ENCODE data around the gene NUDT14.

NUDT14 gene

DNA sequence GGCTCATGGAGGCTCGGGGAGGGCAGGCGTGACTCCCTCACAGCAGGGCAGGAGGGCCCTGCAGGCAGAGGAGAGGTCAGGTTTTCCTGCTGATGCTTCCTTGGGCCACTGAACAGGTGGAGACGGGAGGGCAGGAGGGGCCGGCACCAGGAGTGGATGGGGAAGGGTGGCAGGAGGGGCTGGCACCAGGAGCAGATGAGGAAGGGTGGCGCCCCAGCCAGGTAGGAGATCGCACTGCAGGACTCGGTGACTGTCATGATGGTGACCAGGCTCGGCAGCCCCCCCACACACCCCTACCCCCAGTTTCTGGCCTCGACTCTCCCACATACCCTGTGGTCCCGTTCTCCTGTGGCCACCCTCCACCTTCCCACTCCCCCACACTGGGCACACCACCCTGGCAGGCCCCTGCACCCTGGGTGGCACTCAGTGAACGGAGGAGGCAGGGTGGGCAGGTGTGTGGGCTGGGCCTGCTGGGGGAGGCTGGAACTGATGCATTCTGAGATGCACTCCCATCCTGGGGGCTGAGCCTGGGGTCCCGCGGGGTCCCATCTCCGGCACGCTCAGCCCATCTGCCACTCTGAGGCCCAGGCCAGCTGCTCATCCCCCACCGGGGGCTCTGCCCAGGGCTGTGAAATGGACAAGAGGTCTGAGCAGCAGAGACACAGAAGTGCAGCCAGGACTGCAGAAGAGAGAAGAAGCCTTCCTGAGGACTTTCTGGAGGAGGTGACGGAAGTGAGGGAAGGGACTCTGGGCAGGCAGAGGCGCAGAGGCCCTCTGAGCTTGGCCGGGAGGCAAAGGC lies 2.8 kb downstream of the NUDT14 start:
- in situ Hi-C loops (cut with HindIII; ENCODE audit: low sequenced_read_pairs), result loop anchor here (25.0 kb wide), 2 partner anchors 109 to 184 kb away; no protein-coding TSS in a partner anchor

DNA sequence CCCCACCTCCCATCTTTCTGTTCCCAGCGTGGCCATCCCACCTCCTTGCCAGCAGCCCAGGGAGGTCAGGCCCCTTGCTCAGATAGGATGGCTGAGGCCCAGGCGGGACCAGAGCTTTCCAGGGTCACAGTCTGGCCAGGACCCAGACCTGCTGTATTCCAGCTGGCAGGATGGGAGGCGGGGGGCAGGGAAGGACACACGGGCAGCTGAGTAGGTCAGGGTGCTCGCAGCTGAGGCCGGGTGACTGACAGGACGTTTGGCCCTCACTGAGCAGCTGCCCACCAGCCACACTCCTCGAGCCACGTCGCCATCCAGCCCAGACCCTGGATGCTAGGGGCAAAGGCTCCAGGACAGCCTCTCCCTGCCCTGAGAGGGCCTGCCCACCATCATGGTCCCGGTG lies 4.0 kb downstream of the NUDT14 start:
- in situ Hi-C loops (cut with HindIII; ENCODE audit: low sequenced_read_pairs), result loop anchor here (25.0 kb wide), 2 partner anchors 110 to 185 kb away; no protein-coding TSS in a partner anchor

DNA sequence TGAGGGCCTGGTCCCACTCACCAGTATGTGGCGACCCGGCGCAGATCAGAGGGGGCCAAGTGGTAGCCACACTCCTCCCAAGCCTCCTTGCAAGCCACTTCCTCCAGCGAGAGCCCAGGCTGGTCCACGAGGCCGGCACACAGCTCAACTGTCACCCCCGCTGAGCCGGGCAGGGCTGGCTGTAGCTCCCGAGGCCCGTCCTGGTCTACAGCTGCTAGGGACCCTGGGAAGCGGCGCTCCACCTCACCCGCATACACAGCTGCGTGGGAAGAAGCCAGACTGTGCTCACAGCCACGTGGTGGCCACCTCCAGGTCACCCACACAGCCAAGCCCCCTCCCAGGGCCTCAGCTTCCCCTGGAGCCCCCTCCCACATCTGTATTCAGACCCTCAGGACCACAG lies 4.6 kb downstream of the NUDT14 start:
- in situ Hi-C loops (cut with HindIII; ENCODE audit: low sequenced_read_pairs), result loop anchor here (25.0 kb wide), 2 partner anchors 111 to 186 kb away; no protein-coding TSS in a partner anchor

DNA sequence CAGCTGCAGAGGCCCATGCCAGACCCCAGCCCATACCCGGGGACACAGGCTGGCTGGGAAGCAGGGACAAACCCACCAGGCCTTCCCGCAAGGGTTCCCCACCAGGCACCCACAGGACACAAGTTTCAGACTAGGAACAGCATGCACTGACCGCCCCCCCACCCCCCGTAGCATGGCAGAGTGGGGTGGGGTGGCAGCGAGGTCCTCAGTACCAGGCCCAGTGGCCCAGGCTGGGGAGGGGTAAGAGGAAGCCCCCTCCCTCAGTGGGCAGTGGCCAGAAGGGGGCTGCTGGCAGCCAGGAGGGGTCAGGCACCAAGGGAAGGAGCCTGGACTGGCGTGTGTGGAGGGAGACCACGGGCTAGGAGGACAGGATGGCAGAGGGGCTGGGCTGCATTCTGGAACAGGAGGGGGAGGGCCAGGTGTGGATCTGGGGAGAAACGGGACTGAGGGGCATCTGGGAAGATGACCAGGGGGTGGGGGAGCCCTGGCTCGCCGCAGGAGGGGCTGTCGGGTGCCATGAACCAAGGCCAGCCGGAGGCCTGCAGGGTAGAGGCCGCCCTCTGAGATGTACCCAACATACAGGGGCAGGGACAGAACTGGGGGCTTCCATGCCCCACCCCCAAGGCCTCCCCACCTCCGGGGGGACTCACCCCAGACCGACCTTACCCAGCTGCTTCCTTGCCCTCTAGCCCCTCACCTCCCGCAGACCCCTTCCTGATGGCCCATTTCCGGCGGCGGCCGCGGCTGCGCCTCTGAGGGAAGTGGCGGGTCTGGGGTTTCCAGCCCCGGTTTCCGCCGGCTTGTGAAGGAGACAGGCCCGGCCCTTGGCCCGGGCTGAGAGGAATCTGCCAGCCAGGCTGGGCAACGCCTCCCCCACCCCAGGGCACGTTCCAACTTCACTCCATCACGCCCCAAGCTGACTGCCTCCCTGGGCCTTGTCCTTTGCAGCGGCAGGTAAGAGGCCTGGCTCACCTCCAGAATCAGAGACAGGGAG lies 6.9 kb downstream of the NUDT14 start:
- in situ Hi-C loops (cut with HindIII; ENCODE audit: low sequenced_read_pairs), result no loop called here

DNA sequence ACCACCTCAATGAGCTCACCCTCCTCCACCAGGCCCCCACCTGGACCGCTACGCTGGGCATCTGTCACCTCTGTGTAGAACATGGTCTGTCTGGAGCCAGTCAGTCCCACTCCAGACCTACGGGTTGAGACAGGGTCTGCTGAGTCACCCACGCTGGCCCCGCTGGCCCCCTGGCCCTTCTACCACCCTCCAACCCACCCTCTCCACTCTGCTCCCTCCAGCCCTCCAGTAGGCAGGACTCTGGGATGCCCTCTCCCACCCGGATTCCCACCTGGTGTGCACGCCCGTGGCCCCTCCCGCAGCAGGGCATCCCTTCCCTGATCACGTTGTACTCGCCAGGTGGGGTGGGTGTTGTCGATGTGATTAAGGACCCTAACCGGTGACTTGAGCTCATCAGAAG lies 8.0 kb downstream of the NUDT14 start:
- in situ Hi-C loops (cut with HindIII; ENCODE audit: low sequenced_read_pairs), result no loop called here

DNA sequence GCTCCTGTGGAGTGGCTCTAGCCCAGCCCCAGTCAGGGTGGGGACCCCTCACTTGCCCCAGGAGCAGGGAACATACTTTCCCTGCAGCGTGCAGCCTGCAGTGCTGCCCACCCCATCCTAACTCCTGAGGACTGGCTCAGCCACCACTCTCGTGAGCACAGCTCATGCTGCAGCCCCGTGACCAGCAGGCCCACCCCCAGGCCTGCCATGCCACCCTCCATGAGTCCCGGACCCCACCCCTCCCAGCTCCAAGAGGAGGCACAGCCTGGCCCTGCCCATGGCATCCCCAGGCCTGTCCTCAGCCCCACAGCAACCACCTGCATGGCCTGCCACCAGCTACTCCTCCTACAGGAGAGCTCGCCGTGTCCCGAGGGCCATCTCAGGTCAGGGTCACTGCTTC lies 8.6 kb downstream of the NUDT14 start:
- in situ Hi-C loops (cut with HindIII; ENCODE audit: low sequenced_read_pairs), result no loop called here

- in situ Hi-C loops (cut with HindIII; ENCODE audit: low sequenced_read_pairs), result no loop called here
These were observed 10.0 kb downstream of the NUDT14 start for GRCh38 chr14:105171004-105171673.

DNA sequence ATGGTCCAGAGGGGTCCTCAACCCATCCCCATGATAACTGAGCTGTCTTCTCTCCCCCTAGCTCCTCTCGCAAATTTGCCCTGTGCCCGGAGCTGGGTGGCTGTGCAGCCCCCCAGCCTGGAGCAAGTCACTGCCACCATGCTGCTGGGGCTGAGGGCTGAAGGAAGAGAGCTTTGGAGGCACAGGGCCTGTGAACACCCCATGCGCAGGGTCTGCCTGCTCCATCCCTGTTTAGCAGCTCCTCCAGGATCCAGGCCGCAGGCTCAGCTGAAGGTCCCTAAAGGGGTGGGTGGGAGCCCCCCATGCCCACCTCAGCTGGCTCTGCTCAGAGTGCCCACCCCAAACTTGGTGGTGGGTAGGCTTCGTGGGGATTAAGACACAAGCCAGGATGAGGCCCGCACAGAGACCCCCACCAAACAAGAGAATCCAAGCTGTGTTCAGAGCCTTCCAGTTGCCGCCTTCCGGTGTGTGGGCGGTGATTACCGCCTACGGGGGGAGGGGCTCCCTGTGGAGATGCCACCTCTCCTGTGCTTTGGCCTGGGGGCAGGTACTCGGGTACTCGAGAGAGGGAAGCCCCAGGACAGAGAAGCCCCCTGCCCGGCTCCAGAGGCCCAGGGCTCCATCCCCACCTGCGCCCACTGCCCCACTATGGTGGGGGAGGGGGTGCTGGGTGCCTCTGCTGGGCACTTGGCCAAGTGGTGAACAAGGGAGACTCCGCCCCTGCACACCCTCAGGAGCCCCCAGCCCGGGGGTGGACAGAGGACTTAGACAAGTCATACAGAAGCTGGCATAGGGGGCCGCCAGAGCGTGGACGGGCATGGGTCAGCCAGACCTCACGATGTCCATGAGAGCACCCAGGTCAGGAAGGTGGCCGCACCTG lies 11.1 kb downstream of the NUDT14 start:
- in situ Hi-C loops (cut with HindIII; ENCODE audit: low sequenced_read_pairs), result no loop called here

- in situ Hi-C loops (cut with HindIII; ENCODE audit: low sequenced_read_pairs), result no loop called here
These were observed 12.1 kb downstream of the NUDT14 start for GRCh38 chr14:105168979-105169507.

DNA sequence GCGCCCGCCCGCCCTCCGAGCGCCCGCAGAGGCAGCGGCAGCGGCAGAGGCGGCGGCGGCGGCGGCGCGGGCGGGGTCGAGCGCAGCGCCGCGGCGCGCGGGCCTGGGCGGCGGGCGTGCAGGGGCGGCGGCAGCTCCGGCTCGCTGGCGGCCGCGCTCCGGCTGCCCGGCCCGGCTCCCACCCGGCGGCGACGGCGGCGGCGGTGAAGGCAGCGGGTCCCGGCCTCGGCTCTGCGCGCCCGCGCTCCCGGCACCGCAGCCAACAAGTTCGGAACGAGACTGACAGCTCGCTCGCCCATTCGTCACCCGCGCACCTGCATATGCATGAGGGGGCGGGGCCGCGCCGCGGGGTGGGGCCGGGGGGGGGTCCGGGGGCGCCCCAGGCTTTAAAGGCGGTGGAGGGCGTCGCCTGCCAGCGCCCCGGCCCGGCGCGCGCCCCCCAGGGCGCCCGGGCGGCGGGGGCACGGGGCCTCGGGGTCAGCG lies 12.6 kb downstream of the NUDT14 start, which contains the start of gene JAG2:
TSS of gene JAG2 (minus strand) at position 281 of the 483 bp plus-strand sequence. CDS start 356 bp downstream, outside the sequence.
- in situ Hi-C loops (cut with HindIII; ENCODE audit: low sequenced_read_pairs), result no loop called here

DNA sequence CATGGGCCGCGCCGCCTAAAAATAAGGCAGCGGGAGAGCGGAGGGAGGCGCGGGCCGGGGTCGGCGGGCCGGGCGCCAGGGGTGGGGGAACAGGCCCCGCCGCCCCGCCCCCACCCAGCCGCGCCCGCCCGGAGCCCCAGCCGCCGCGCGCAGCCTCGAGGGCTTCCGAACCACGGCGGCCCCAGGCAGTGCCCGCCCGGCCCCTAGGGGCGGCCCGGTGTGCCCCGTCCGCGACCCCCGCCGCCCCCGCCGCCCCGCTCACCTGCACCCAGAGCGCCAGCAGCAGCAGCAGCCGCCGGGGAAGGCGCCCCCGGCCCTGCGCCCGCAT lies 13.1 kb downstream of the NUDT14 start:
- in situ Hi-C loops (cut with HindIII; ENCODE audit: low sequenced_read_pairs), result no loop called here

DNA sequence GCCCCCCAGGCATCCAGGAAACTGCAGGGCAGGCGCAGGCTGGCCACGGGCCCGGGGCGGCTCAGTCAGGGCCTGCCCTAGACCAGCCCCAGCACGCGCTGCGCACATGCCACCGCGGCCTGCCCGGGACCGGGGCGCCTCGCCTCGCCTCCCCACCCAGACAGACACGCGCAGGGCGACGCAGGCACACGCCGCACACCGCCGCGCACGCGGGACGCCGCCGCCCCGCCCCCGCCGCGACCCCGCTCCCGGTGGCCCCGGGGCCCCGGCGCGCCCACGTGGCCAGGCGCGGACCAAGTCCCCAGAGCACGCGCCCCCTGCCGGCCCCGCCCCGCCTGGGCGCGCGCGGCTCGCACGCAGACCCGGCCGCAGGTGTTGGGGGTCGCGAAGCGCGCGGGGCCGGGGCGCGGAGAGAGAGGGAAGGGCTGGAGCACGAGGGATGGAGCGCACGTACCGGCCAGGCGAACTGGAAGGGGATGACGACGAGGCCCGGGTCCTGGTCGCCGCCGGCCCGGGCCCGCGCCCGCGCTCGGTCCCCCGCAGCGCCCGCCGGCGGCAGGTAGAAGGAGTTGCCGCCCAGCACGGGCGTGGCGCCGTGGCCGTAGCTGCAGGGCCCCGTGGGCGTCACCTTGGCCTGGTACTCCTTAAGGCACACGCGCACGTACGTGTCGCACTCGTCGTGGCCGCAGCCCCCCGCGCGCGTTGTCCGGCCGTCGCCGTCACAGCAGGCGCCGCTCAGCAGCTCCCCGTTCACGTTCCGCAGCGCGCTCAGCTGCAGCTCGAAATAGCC lies 13.6 kb downstream of the NUDT14 start:
- in situ Hi-C loops (cut with HindIII; ENCODE audit: low sequenced_read_pairs), result no loop called here

GRCh38 chr14:105166571-105167302 lies 14.4 kb downstream of the NUDT14 start:
- in situ Hi-C loops (cut with HindIII; ENCODE audit: low sequenced_read_pairs), result no loop called here

GRCh38 chr14:105165761-105166485 lies 15.2 kb downstream of the NUDT14 start:
- in situ Hi-C loops (cut with HindIII; ENCODE audit: low sequenced_read_pairs), result no loop called here

DNA sequence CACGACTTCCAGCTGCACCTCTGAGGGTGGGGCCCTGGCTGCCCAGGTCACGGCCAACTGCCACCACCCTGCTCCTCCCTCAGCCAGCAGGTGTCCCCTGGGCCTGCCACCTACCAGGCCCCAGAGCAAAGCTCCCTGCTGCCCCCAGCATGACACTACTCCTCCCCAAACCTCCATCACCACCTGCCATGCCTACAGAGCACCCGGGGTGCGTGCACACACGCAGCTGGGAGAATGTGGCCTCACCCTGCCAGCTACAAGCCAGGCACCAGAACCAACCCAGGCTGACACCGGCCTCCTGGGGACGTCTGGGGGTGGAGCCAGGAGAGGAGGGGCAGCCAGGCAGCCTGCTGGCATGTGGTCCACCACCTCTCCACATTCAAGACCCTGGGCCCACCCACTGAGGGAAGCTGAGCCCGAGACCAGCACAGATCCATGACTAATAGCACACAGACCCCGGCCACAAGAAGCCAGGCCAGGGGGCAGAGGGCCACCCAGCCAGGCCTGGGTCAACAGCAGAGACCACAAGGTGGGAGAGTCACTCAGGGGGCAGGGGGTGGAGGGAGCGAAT lies 15.9 kb downstream of the NUDT14 start:
- in situ Hi-C loops (cut with HindIII; ENCODE audit: low sequenced_read_pairs), result no loop called here

- in situ Hi-C loops (cut with HindIII; ENCODE audit: low sequenced_read_pairs), result no loop called here
These were observed 17.9 kb downstream of the NUDT14 start for GRCh38 chr14:105163040-105163742.

DNA sequence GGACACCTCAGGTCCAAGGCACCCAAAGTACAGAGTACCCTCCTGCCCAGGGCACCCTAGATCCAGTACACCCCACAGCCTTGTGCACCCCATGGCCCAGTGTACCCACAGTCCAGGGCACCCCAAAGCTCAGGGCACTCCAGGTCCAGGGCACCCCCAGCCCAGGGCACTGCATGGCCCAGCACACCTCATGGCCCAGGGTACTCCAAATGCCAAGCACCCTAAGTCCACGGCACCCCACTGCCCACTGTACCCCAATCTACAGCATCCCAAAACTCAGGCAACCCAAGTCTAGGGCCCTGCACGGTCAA lies 18.5 kb downstream of the NUDT14 start:
- in situ Hi-C loops (cut with HindIII; ENCODE audit: low sequenced_read_pairs), result no loop called here

Measured in endothelial cell of hepatic sinusoid (primary cell).